Astrocyte (in vitro differentiated cells and primary cell): Measurements from ENCODE around the gene TMIGD2. TPM values are rescaled to one million over a fixed set of nuclear protein-coding genes. Genes with fewer than 3 reads are reported as not detected.
A peak's percentile ranks its signal among the peaks of the same experiment; 100 is the strongest.

Source experiments
- DNase-seq: peaks from one replicate; pipeline ENCODE4 v3.0.0-alpha.2; 2010; ENCODE audit warnings: low read depth
- FAIRE-seq: peaks from 2 replicates; lab custom pipeline; 2011; peaks lifted over from hg19 to GRCh38; lab: Jason Lieb, UNC
- H2AFZ ChIP-seq: 2 replicates; pipeline ENCODE4 v1.6.0; 2012; ENCODE audit warnings: low read depth, low read length, inconsistent platforms
- H3K27ac ChIP-seq: 2 replicates; pipeline ENCODE4 v1.5.1; 2011; ENCODE audit warnings: low read depth, low read length, inconsistent platforms
- H3K27me3 ChIP-seq: 2 replicates; pipeline ENCODE4 v1.6.0; 2011; ENCODE audit warnings: low read length, inconsistent platforms; ENCODE audit not compliant: insufficient read depth
- H3K36me3 ChIP-seq: 2 replicates; pipeline ENCODE4 v1.5.1; 2011; ENCODE audit warnings: low read length, inconsistent platforms; ENCODE audit not compliant: insufficient read depth
- H3K4me1 ChIP-seq: 2 replicates; pipeline ENCODE4 v1.5.1; 2011; ENCODE audit warnings: low read length, inconsistent platforms; ENCODE audit not compliant: insufficient read depth
- H3K4me2 ChIP-seq: 2 replicates; pipeline ENCODE4 v1.6.0; 2012; ENCODE audit warnings: low read length, inconsistent platforms
- H3K4me3 ChIP-seq: 2 replicates; pipeline ENCODE4 v1.5.1; 2011; ENCODE audit warnings: low read depth, mild to moderate bottlenecking, low read length, inconsistent platforms; ENCODE audit not compliant: insufficient read depth
- H3K79me2 ChIP-seq: 2 replicates; pipeline ENCODE4 v1.6.0; 2012; ENCODE audit warnings: mild to moderate bottlenecking, low read length, inconsistent platforms; ENCODE audit not compliant: insufficient read depth
- H3K9ac ChIP-seq: 2 replicates; pipeline ENCODE4 v1.6.0; 2012; ENCODE audit warnings: mild to moderate bottlenecking, low read length, inconsistent platforms
- H3K9me3 ChIP-seq: 2 replicates; pipeline ENCODE4 v1.5.1; 2012; ENCODE audit warnings: low read depth, mild to moderate bottlenecking, low read length, inconsistent platforms; ENCODE audit not compliant: insufficient read depth
- H4K20me1 ChIP-seq: 2 replicates; pipeline ENCODE4 v1.6.0; 2012; ENCODE audit warnings: low read length, inconsistent platforms; ENCODE audit not compliant: insufficient read depth
- H3K27ac Mint-ChIP-seq: one replicate; pipeline ENCODE4 v1.8.0; 2021; ENCODE audit warnings: mild to moderate bottlenecking, mixed read lengths; ENCODE audit not compliant: unreplicated experiment
- H3K27me3 Mint-ChIP-seq: one replicate; pipeline ENCODE4 v1.8.0; 2021; ENCODE audit warnings: low read depth, mixed read lengths; ENCODE audit not compliant: unreplicated experiment
- H3K36me3 Mint-ChIP-seq: one replicate; pipeline ENCODE4 v1.8.0; 2021; ENCODE audit warnings: low read depth, mixed read lengths; ENCODE audit not compliant: unreplicated experiment
- H3K4me1 Mint-ChIP-seq: one replicate; pipeline ENCODE4 v1.8.0; 2021; ENCODE audit warnings: low read depth, mixed read lengths; ENCODE audit not compliant: unreplicated experiment
- H3K4me3 Mint-ChIP-seq: one replicate; pipeline ENCODE4 v1.8.0; 2021; ENCODE audit warnings: mild to moderate bottlenecking, moderate library complexity, mixed read lengths; ENCODE audit not compliant: unreplicated experiment
- H3K9me3 Mint-ChIP-seq: one replicate; pipeline ENCODE4 v1.8.0; 2021; ENCODE audit warnings: mild to moderate bottlenecking, mixed read lengths; ENCODE audit not compliant: unreplicated experiment
- CTCF ChIP-seq: IDR thresholded peaks from 2 replicates; pipeline ENCODE4 v1.5.1; 2011; ENCODE audit warnings: low read depth, mild to moderate bottlenecking, inconsistent platforms, low read length, moderate library complexity; ENCODE audit not compliant: insufficient read depth
- EZH2 ChIP-seq: IDR thresholded peaks from 2 replicates; pipeline ENCODE4 v1.6.1; 2012; ENCODE audit warnings: mild to moderate bottlenecking, low read length, inconsistent platforms; ENCODE audit not compliant: insufficient read depth
- total RNA-seq: library from RNA; stranded (reverse); gene quantifications from 2 replicates; pipeline ENCODE4 v1.2.1, GENCODE V29; 2021

Gene TMIGD2
- total RNA-seq, 1 donor from 2014 or later, result not detected

GRCh38 chr19:4279530-4280422 is 22.4 kb downstream of the TMIGD2 start:
- H2AFZ ChIP-seq, result no peak overlapping the region
- H3K27ac ChIP-seq, result no peak overlapping the region
- Mint-ChIP-seq H3K4me3 (peak overlapping the region; percentile 68), H3K27me3 (peaks cover 41% of the 10 kb centered on the region), H3K27ac (no peak overlapping the region), H3K4me1 (peaks cover 2% of the 10 kb centered on the region), H3K9me3 (peaks cover 1% of the 10 kb centered on the region), H3K36me3 (no peaks in the 10 kb centered on the region)
- H4K20me1 ChIP-seq, result no peaks in the 10 kb centered on the region
- H3K4me2 ChIP-seq, result peak overlapping the region; percentile 15
- peak; percentile 81 for TF ChIP-seq EZH2
- TF ChIP-seq CTCF, result no peak
- no peaks in the 10 kb centered on the region for H3K9me3 ChIP-seq
- H3K9ac ChIP-seq, result no peak overlapping the region
- no peaks in the 10 kb centered on the region for H3K4me1 ChIP-seq
- DNase-seq (no peak), FAIRE-seq (no peak)
- no peaks in the 10 kb centered on the region for H3K79me2 ChIP-seq
- no peaks in the 10 kb centered on the region for H3K36me3 ChIP-seq
- peaks cover 32% of the 10 kb centered on the region for H3K27me3 ChIP-seq
- H3K4me3 ChIP-seq, result no peak overlapping the region

GRCh38 chr19:4279267-4279529 is 23.0 kb downstream of the TMIGD2 start:
- no peaks in the 10 kb centered on the region for H3K36me3 ChIP-seq
- DNase-seq (no peak), FAIRE-seq (no peak)
- Mint-ChIP-seq H3K4me1 (peaks cover 2% of the 10 kb centered on the region), H3K27ac (no peak overlapping the region), H3K4me3 (no peak overlapping the region), H3K27me3 (peaks cover 36% of the 10 kb centered on the region), H3K9me3 (peaks cover 1% of the 10 kb centered on the region), H3K36me3 (no peaks in the 10 kb centered on the region)
- H3K27me3 ChIP-seq, result peaks cover 30% of the 10 kb centered on the region
- H3K9me3 ChIP-seq, result no peaks in the 10 kb centered on the region
- H3K4me3 ChIP-seq, result no peak overlapping the region
- H3K27ac ChIP-seq, result no peak overlapping the region
- no peaks in the 10 kb centered on the region for H4K20me1 ChIP-seq
- H3K9ac ChIP-seq, result no peak overlapping the region
- peak overlapping the region; percentile 15 for H3K4me2 ChIP-seq
- H3K4me1 ChIP-seq, result no peaks in the 10 kb centered on the region
- no peak overlapping the region for H2AFZ ChIP-seq
- no peaks in the 10 kb centered on the region for H3K79me2 ChIP-seq
- TF ChIP-seq EZH2 (no peak), CTCF (no peak)
